Spleen (tissue), 11 donors: ENCODE measurements around the gene PHACTR4. TPM values are rescaled to one million over a fixed set of nuclear protein-coding genes. Genes with fewer than 3 reads are reported as not detected.

Experiments used
- DNase-seq: peaks from one replicate; pipeline ENCODE4 v3.0.0-alpha.2; 2020
- H3K27ac ChIP-seq, 8 donors: fragments of 200-600 bp; sonication (generic) in 7 of 8; 1 replicate in 4 of 8; 2 replicates in 4 of 8; pipeline versions ENCODE4 v1.5.0 to v1.8.0; 2016 to 2021; ENCODE audit warnings: inconsistent platforms in 4 of 8, mild to moderate bottlenecking in 4 of 8, moderate library complexity in 1 of 8
- H3K27me3 ChIP-seq, 7 donors: fragments of 200-600 bp; sonication (generic) in 6 of 7; replicated peaks in 1 of 7; 1 replicate in 4 of 7; 2 replicates in 3 of 7; pipeline versions ENCODE4 v1.5.0 to v1.8.0; 2016 to 2021; ENCODE audit warnings: inconsistent platforms in 3 of 7, mild to moderate bottlenecking in 1 of 7
- H3K36me3 ChIP-seq, 6 donors: fragments of 200-600 bp; sonication (generic) in 5 of 6; 1 replicate in 4 of 6; 2 replicates in 2 of 6; pipeline versions ENCODE4 v1.5.0 to v1.8.0; 2016 to 2021; ENCODE audit warnings: inconsistent platforms in 2 of 6
- H3K4me1 ChIP-seq, 6 donors: fragments of 200-600 bp; sonication (generic) in 5 of 6; 1 replicate in 3 of 6; 2 replicates in 3 of 6; pipeline versions ENCODE4 v1.5.0 to v1.8.0; 2016 to 2021; ENCODE audit warnings: inconsistent platforms in 3 of 6
- H3K4me3 ChIP-seq, 8 donors: fragments of 200-600 bp; sonication (generic) in 7 of 8; 1 replicate in 4 of 8; 2 replicates in 4 of 8; pipeline versions ENCODE4 v1.5.0 to v1.8.0; 2016 to 2021; ENCODE audit warnings: inconsistent platforms in 4 of 8, mild to moderate bottlenecking in 4 of 8, moderate library complexity in 2 of 8
- H3K9me3 ChIP-seq, 8 donors: fragments of 200-600 bp; sonication (generic) in 7 of 8; 1 replicate in 4 of 8; 2 replicates in 4 of 8; pipeline versions ENCODE4 v1.5.0 to v1.8.0; 2016 to 2021; ENCODE audit warnings: inconsistent platforms in 4 of 8
- POLR2A ChIP-seq, 3 donors: fragments of 450-650 bp; IDR thresholded peaks; one replicate each; pipeline ENCODE4 v1.5.1; 2017; ENCODE audit warnings: antibody characterized with exemption in 3 of 3, mild to moderate bottlenecking in 1 of 3
- POLR2AphosphoS5 ChIP-seq, 3 donors: sonication (generic); formaldehyde crosslinking; IDR thresholded peaks; one replicate each; pipeline ENCODE4 v1.5.1; 2017; ENCODE audit warnings: antibody characterized with exemption in 3 of 3
- WGBS, 5 donors: extraction: QIAGEN DNeasy Blood & Tissue Kit in 3 of 5; methylation state at CpG; one replicate each; pipeline versions ENCODE4 v1.1.5 to v1.1.7; 2013 to 2018; 5-methylcytosine and 5-hydroxymethylcytosine counted together
- intact Hi-C: fragments of 100-400 bp; cut with DNase I; formaldehyde crosslinking; loops from one replicate; pipeline ENCODE4 v1.15.0; 2023; ENCODE audit warnings: low total_unique reads
- polyA plus RNA-seq, 3 donors: library from polyadenylated mRNA; stranded (reverse); fragments of 200-250 nt; gene quantifications; one replicate each; pipeline ENCODE4 v1.2.1, GENCODE V29; 2013
- total RNA-seq, 7 donors: library from RNA; depleted of rRNA in 3 of 7; stranded (reverse); fragments of >200 nt in 3 of 7; fragmentation: NEBNext Ultra II Directional in 4 of 7; extraction: Animal tissue kit (Norgen Biotek cat#: 25700) in 4 of 7; gene quantifications; one replicate each; pipeline versions ENCODE4 v1.1.0 to v1.2.1, GENCODE V29; 2016 to 2021
- TF ChIP-seq, protein P1 (sequence below), 11 experiments: fragments of 200-600 bp in 7 of 11; fragments of 450-650 bp in 4 of 11; sonication (generic) in 4 of 11; IDR thresholded peaks in 8 of 11; conservative IDR thresholded peaks in 3 of 11; 1 replicate in 7 of 11; 2 replicates in 4 of 11; pipeline versions ENCODE4 v1.4.0 to v1.8.0; 2016 to 2021; ENCODE audit warnings: antibody characterized with exemption in 11 of 11, inconsistent platforms in 4 of 11, mild to moderate bottlenecking in 1 of 11
- donor health status: healthy with polysubstance abuse.
- donor health status: DM: no; HTN: no; CAD: no; lungs with moderate emphysema.
- donor health status: DM: no; HTN: no; CAD: no.
- donor health status: Bipolar disorder and iron deficiency.
- donor health status: healthy.
- donor health status: DM: no; HTN: no; CAD: no.
- donor health status: DM: yes; HTN: yes; CAD: no.

Gene PHACTR4
- total and polyA plus RNA-seq, 10 donors, result 8.2 to 55.9 (median 31.3) TPM

DNA sequence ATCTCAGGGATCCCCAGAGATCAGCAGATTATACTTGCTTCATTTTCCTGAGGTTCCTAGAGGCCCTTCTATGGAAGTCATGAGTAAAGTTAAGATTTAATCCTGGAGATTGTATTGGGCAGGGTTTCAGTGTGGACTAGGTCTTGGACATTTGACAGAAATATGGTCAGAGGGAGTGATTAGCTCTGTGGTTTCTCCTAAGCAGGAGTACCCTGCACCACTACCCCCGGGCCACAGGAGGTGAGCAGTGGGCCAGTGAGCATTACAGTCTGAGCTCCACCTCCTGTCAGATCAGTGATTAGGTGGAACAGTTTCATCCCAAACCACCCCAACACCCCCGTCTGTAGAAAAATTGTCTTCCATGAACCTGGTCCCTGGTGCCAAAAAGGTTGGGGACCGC is 43.2 kb downstream of the PHACTR4 start:
- Histone ChIP-seq H3K36me3 (peaks cover 0 to 14% (median 0%) of the 10 kb centered on the region in 6 donors), H3K4me1 (peaks cover 0 to 39% (median 15%) of the 10 kb centered on the region in 6 donors), H3K4me3 (no peak overlapping the region), H3K27me3 (no peaks in the 10 kb centered on the region), H3K27ac (no peak overlapping the region), H3K9me3 (no peaks in the 10 kb centered on the region)
- intact Hi-C loops, result no loop called here
- no peak for DNase-seq
- TF ChIP-seq, protein P1, sequence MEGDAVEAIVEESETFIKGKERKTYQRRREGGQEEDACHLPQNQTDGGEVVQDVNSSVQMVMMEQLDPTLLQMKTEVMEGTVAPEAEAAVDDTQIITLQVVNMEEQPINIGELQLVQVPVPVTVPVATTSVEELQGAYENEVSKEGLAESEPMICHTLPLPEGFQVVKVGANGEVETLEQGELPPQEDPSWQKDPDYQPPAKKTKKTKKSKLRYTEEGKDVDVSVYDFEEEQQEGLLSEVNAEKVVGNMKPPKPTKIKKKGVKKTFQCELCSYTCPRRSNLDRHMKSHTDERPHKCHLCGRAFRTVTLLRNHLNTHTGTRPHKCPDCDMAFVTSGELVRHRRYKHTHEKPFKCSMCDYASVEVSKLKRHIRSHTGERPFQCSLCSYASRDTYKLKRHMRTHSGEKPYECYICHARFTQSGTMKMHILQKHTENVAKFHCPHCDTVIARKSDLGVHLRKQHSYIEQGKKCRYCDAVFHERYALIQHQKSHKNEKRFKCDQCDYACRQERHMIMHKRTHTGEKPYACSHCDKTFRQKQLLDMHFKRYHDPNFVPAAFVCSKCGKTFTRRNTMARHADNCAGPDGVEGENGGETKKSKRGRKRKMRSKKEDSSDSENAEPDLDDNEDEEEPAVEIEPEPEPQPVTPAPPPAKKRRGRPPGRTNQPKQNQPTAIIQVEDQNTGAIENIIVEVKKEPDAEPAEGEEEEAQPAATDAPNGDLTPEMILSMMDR (IDR thresholded peaks at IDR 0.05 in 8 of 11, conservative IDR thresholded peaks at IDR 0.05 in 3 of 11), result no peak
- no peak for TF ChIP-seq POLR2A (IDR thresholded peaks at IDR 0.05)
- 80 to 100% (median 85%) methylated on average over 3 of the region's 3 CpGs for WGBS, 5 donors

DNA sequence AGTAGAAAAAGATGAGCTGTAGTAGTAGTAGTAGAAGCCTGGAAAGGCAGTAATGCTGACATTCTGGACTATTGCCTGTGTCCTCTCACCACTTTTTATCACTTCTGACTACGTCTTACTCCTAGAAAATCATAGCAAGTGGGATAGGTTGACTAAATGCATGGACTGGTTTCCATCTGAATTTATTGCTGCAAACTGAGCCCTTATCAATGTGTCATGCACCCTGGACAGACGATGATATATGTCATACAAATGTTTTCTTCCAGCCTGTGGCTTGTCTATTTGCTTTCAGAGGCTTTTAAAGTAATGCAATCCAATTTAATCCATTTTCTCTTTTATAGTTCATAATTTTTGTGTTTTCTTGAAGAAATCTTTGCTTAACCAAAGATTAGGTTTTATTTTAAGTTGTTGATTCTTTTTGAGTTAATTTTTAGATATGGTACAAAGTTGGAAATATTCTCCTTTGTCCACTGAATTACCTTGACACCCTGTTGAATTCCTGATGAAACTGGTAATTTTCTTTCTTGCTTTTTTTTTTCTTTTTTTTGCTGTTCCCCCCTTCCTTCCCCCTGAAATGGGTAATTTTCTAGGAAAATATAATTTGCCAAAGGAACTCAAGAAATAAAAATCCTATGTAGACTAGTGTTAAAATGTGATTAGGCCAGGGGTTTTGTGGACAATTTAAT is 47.1 kb downstream of the PHACTR4 start:
- no peak for TF ChIP-seq POLR2AphosphoS5 (IDR thresholded peaks at IDR 0.05)
- 72 to 77% (median 75%) methylated on average over 2 of the region's 2 CpGs for WGBS, 5 donors
- H3K27ac ChIP-seq, result peak overlapping the region in 4 of 8 donors; percentile 40 to 59 (median 50)
- no peaks in the 10 kb centered on the region for H3K36me3 ChIP-seq
- H3K9me3 ChIP-seq, result no peaks in the 10 kb centered on the region
- H3K4me3 ChIP-seq, result no peak overlapping the region
- intact Hi-C loops, result no loop called here
- DNase-seq, result no peak
- no peaks in the 10 kb centered on the region for H3K27me3 ChIP-seq
- H3K4me1 ChIP-seq, result peaks cover 3 to 36% (median 19%) of the 10 kb centered on the region in 6 donors

- intact Hi-C loops, result no loop called here
- no peak for DNase-seq
- no peak for TF ChIP-seq POLR2A (IDR thresholded peaks at IDR 0.05)
- no peak for TF ChIP-seq POLR2AphosphoS5 (IDR thresholded peaks at IDR 0.05)
- TF ChIP-seq, protein P1 (IDR thresholded peaks at IDR 0.05 in 8 of 11, conservative IDR thresholded peaks at IDR 0.05 in 3 of 11), result no peak
- peak overlapping the region in 2 of 8 donors; percentile 23 to 52 for H3K4me3 ChIP-seq
- H3K9me3 ChIP-seq, result no peaks in the 10 kb centered on the region
- 18 to 35% (median 22%) methylated on average over 3 of the region's 3 CpGs for WGBS, 5 donors
- no peaks in the 10 kb centered on the region for H3K27me3 ChIP-seq
- no peaks in the 10 kb centered on the region for H3K36me3 ChIP-seq
- peaks cover 3 to 40% (median 19%) of the 10 kb centered on the region in 6 donors for H3K4me1 ChIP-seq
- peak overlapping the region in 5 of 8 donors; percentile 17 to 59 (median 46) for H3K27ac ChIP-seq
Observed at GRCh38 chr1:28417441-28417922, 47.9 kb downstream of the PHACTR4 start.

- 85 to 91% (median 90%) methylated on average over 4 of the region's 4 CpGs for WGBS, 5 donors
- intact Hi-C loops, result no loop called here
- H3K36me3 ChIP-seq, result no peaks in the 10 kb centered on the region
- H3K9me3 ChIP-seq, result no peaks in the 10 kb centered on the region
- TF ChIP-seq POLR2AphosphoS5 (IDR thresholded peaks at IDR 0.05) (no peak), POLR2A (IDR thresholded peaks at IDR 0.05) (no peak)
- TF ChIP-seq, protein P1 (IDR thresholded peaks at IDR 0.05 in 8 of 11, conservative IDR thresholded peaks at IDR 0.05 in 3 of 11), result no peak
- peak overlapping the region in 1 of 8 donors; percentile 23 for H3K4me3 ChIP-seq
- peak overlapping the region in 5 of 8 donors; percentile 17 to 59 (median 46) for H3K27ac ChIP-seq
- DNase-seq, result no peak
- no peaks in the 10 kb centered on the region for H3K27me3 ChIP-seq
- peaks cover 3 to 41% (median 19%) of the 10 kb centered on the region in 6 donors for H3K4me1 ChIP-seq
Observed at GRCh38 chr1:28417926-28418637, 48.5 kb downstream of the PHACTR4 start.
